Esophagus squamous epithelium (tissue), 5 donors: ENCODE measurements around the gene CIBAR2. TPM values are rescaled to one million over a fixed set of nuclear protein-coding genes. Genes with fewer than 3 reads are reported as not detected.

Experiments
- DNase-seq: peaks from one replicate; lab custom pipeline; 2025; lab: John Stamatoyannopoulos, UW
- H3K27ac ChIP-seq, 4 donors: fragments of 200-600 bp; sonication (generic); one replicate each; pipeline ENCODE4 v1.5.1; 2016 to 2019; ENCODE audit warnings: mild to moderate bottlenecking in 1 of 4
- H3K27me3 ChIP-seq, 4 donors: fragments of 200-600 bp; sonication (generic); 1 replicate in 3 of 4; 2 replicates in 1 of 4; pipeline versions ENCODE4 v1.5.1 to v1.6.0; 2017 to 2021; ENCODE audit warnings: antibody characterized with exemption in 1 of 4
- H3K36me3 ChIP-seq, 3 donors: fragments of 200-600 bp; sonication (generic); one replicate each; pipeline ENCODE4 v1.5.1; 2016 to 2019
- H3K4me1 ChIP-seq, 3 donors: fragments of 200-600 bp; sonication (generic); one replicate each; pipeline ENCODE4 v1.5.1; 2017 to 2019
- H3K4me3 ChIP-seq, 4 donors: fragments of 200-600 bp; sonication (generic); 1 replicate in 3 of 4; 2 replicates in 1 of 4; pipeline ENCODE4 v1.5.1; 2016 to 2019; ENCODE audit warnings: mild to moderate bottlenecking in 2 of 4, moderate library complexity in 1 of 4
- H3K9me3 ChIP-seq, 3 donors: fragments of 200-600 bp; sonication (generic); one replicate each; pipeline ENCODE4 v1.5.1; 2016 to 2019
- CTCF ChIP-seq, 6 experiments: fragments of 450-650 bp in 4 of 6; fragments of 200-600 bp in 2 of 6; sonication (generic) in 2 of 6; IDR thresholded peaks; one replicate each; pipeline ENCODE4 v1.5.1; 2016 to 2019; ENCODE audit warnings: antibody characterized with exemption in 6 of 6, mild to moderate bottlenecking in 4 of 6, moderate library complexity in 4 of 6
- POLR2A ChIP-seq, 4 donors: fragments of 450-650 bp; IDR thresholded peaks; one replicate each; pipeline ENCODE4 v1.6.1; 2017; ENCODE audit warnings: antibody characterized with exemption in 4 of 4, mild to moderate bottlenecking in 4 of 4, moderate library complexity in 3 of 4
- WGBS, 2 donors: methylation state at CpG; one replicate each; pipeline ENCODE4 v1.1.5; 2018; 5-methylcytosine and 5-hydroxymethylcytosine counted together
- intact Hi-C: fragments of 100-400 bp; cut with DNase I; formaldehyde crosslinking; loops from one replicate; pipeline ENCODE4 v1.15.0; 2022
- total RNA-seq, 4 donors: library from RNA; depleted of rRNA; stranded (reverse); fragments of >200 nt; gene quantifications; one replicate each; pipeline ENCODE4 v1.1.0, GENCODE V29; 2016
- donor health status: DM: yes; HTN: yes; CAD: no.

The CIBAR2 gene
- total RNA-seq, 4 donors from 2014 or later = not detected

- Histone ChIP-seq H3K36me3 (no peaks in the 10 kb centered on the region), H3K4me1 (peaks cover 14 to 75% (median 33%) of the 10 kb centered on the region in 3 donors), H3K27ac (no peak overlapping the region), H3K27me3 (peaks cover 0 to 20% (median 0%) of the 10 kb centered on the region in 4 donors), H3K9me3 (no peaks in the 10 kb centered on the region), H3K4me3 (no peak overlapping the region)
- TF ChIP-seq CTCF (IDR thresholded peaks at IDR 0.05) (no peak), POLR2A (IDR thresholded peaks at IDR 0.05) (no peak)
- 20 to 51% methylated on average over 1 to 8 of the region's 14 CpGs for WGBS, 2 donors
- no peak for DNase-seq
- intact Hi-C loops = no loop called here
These were observed 37.5 kb upstream of the CIBAR2 start for GRCh38 chr16:85149776-85150175.

- intact Hi-C loops = no loop called here
- Histone ChIP-seq H3K27me3 (peaks cover 0 to 20% (median 0%) of the 10 kb centered on the region in 4 donors), H3K4me1 (peaks cover 14 to 75% (median 33%) of the 10 kb centered on the region in 3 donors), H3K36me3 (no peaks in the 10 kb centered on the region), H3K27ac (no peak overlapping the region), H3K4me3 (no peak overlapping the region), H3K9me3 (no peaks in the 10 kb centered on the region)
- DNase-seq = no peak
- TF ChIP-seq POLR2A (IDR thresholded peaks at IDR 0.05) (no peak), CTCF (IDR thresholded peaks at IDR 0.05) (no peak)
- WGBS, 2 donors = 25 to 44% methylated on average over 9 of the region's 9 CpGs
These were observed 36.7 kb upstream of the CIBAR2 start for GRCh38 chr16:85148931-85149330.

- Histone ChIP-seq H3K4me3 (no peak overlapping the region), H3K9me3 (no peaks in the 10 kb centered on the region), H3K27me3 (peaks cover 0 to 26% (median 0%) of the 10 kb centered on the region in 4 donors), H3K27ac (peak overlapping the region in 3 of 4 donors; percentile 52 to 71 (median 61)), H3K36me3 (no peaks in the 10 kb centered on the region), H3K4me1 (peaks cover 9 to 62% (median 24%) of the 10 kb centered on the region in 3 donors)
- WGBS, 2 donors = 50 to 62% methylated on average over 16 to 18 of the region's 27 CpGs
- TF ChIP-seq CTCF (IDR thresholded peaks at IDR 0.05) (no peak), POLR2A (IDR thresholded peaks at IDR 0.05) (no peak)
- intact Hi-C loops = no loop called here
- DNase-seq = no peak
These were observed 34.8 kb upstream of the CIBAR2 start for GRCh38 chr16:85146922-85147651.

GRCh38 chr16:85146532-85146797 is 34.2 kb upstream of the CIBAR2 start:
- peak overlapping the region in 3 of 4 donors; percentile 52 to 71 (median 61) for H3K27ac ChIP-seq
- 73 to 87% methylated on average over 3 to 4 of the region's 4 CpGs for WGBS, 2 donors
- peaks cover 0 to 26% (median 0%) of the 10 kb centered on the region in 4 donors for H3K27me3 ChIP-seq
- H3K36me3 ChIP-seq = no peaks in the 10 kb centered on the region
- intact Hi-C loops = no loop called here
- no peaks in the 10 kb centered on the region for H3K9me3 ChIP-seq
- no peak overlapping the region for H3K4me3 ChIP-seq
- no peak for TF ChIP-seq POLR2A (IDR thresholded peaks at IDR 0.05)
- TF ChIP-seq CTCF (IDR thresholded peaks at IDR 0.05) = no peak
- no peak for DNase-seq
- H3K4me1 ChIP-seq = peaks cover 3 to 56% (median 18%) of the 10 kb centered on the region in 3 donors

GRCh38 chr16:85145734-85146531 is 33.7 kb upstream of the CIBAR2 start:
- Histone ChIP-seq H3K9me3 (no peaks in the 10 kb centered on the region), H3K4me1 (peaks cover 0 to 50% (median 14%) of the 10 kb centered on the region in 3 donors), H3K27ac (peak overlapping the region in 1 of 4 donors; percentile 52), H3K4me3 (no peak overlapping the region), H3K27me3 (peaks cover 0 to 26% (median 0%) of the 10 kb centered on the region in 4 donors), H3K36me3 (no peaks in the 10 kb centered on the region)
- intact Hi-C loops = no loop called here
- TF ChIP-seq CTCF (IDR thresholded peaks at IDR 0.05) (no peak), POLR2A (IDR thresholded peaks at IDR 0.05) (no peak)
- no peak for DNase-seq
- WGBS, 2 donors = 83 to 87% methylated on average over 9 to 14 of the region's 20 CpGs
